Peyer's patch (tissue), 4 donors: Measurements from ENCODE around the gene MATR3.

Source experiments
- POLR2A ChIP-seq, 2 donors: fragments of 450-650 bp; IDR thresholded peaks; one replicate each; pipeline ENCODE4 v1.5.1; 2017; ENCODE audit warnings: antibody characterized with exemption in 2 of 2, mild to moderate bottlenecking in 2 of 2, moderate library complexity in 2 of 2
- TF ChIP-seq, protein P1 (sequence below), 6 experiments: fragments of 450-650 bp in 4 of 6; fragments of 200-600 bp in 2 of 6; sonication (generic) in 1 of 6; IDR thresholded peaks; one replicate each; pipeline ENCODE4 v1.5.1; 2017 to 2019; ENCODE audit warnings: antibody characterized with exemption in 6 of 6, mild to moderate bottlenecking in 3 of 6, moderate library complexity in 1 of 6

GRCh38 chr5:139341689-139342422 lies 48.3 kb downstream of the MATR3 start, which contains the start of gene PAIP2:
- TF ChIP-seq, protein P1, sequence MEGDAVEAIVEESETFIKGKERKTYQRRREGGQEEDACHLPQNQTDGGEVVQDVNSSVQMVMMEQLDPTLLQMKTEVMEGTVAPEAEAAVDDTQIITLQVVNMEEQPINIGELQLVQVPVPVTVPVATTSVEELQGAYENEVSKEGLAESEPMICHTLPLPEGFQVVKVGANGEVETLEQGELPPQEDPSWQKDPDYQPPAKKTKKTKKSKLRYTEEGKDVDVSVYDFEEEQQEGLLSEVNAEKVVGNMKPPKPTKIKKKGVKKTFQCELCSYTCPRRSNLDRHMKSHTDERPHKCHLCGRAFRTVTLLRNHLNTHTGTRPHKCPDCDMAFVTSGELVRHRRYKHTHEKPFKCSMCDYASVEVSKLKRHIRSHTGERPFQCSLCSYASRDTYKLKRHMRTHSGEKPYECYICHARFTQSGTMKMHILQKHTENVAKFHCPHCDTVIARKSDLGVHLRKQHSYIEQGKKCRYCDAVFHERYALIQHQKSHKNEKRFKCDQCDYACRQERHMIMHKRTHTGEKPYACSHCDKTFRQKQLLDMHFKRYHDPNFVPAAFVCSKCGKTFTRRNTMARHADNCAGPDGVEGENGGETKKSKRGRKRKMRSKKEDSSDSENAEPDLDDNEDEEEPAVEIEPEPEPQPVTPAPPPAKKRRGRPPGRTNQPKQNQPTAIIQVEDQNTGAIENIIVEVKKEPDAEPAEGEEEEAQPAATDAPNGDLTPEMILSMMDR (IDR thresholded peaks at IDR 0.05), result peak; percentile 42 to 92 (median 83)
- TF ChIP-seq POLR2A (IDR thresholded peaks at IDR 0.05), result peak; percentile 86 to 93
